GM21576 (cell line): ENCODE measurements around the gene FOXJ3.

ENCODE experiments used
- ATAC-seq: cut with Tn5 transposase; IDR thresholded peaks from one replicate; pipeline ENCODE4 v1.9.1; 2021; ENCODE audit warnings: mild to moderate bottlenecking, moderate library complexity; ENCODE audit not compliant: unreplicated experiment

FOXJ3 gene

DNA sequence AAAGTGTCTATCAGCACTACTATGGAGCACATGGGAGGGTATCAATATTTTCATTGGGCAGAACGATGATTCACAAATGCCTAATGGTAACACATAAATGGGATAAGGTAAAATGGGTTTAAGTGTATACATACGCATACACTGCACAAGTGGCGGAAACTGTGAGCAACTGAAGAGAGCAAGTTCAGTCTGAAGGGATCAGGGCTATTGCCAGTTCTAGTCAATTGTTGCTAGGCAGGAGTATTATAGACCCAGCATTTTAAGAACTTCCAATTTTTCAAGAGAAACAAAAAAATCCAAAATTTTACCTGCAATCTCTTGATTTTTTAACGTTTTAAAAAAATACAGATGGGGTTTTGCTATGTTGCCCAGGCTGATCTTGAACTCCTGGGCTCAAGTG lies 23.1 kb downstream of the FOXJ3 start:
- ATAC-seq = no peak

DNA sequence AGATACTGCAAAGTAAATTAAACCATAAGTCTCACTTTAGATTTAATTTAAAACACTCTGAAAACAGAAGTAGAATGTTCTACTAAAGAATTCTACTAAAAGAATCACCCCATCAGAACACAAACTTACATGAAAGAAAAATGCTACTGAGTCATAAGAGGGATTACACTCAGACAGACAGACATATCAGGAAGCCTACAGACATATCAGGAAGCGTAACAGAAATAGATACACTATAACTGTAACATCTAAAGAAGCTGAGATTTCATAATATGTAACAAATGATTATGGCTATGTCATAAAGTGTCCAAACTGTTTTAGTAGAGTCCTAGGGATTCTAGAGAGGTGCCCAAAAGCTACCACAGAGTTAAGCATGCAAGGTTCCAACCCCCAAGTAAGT lies 23.9 kb downstream of the FOXJ3 start:
- no peak for ATAC-seq

DNA sequence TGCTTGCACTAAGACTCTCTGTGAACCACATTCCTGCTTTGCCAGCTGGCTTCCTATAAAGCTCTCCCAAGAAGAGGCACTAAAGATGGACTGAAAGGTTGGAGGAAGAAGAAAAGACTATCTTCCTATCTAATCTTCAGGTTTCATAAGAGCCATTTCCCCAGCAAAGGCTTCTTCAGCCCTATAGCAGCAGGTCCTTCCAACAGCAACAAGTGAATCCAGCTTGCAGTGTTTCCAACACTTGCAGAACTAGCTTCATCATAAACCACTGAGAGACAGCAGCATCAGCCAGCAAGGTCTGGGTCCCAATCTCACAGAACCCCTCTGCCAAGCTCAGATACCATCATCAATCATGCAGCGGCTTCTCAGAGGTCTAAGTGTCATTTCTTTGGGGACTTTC lies 28.1 kb downstream of the FOXJ3 start:
- no peak for ATAC-seq

GRCh38 chr1:42305639-42306038 lies 29.4 kb downstream of the FOXJ3 start:
- no peak for ATAC-seq

DNA sequence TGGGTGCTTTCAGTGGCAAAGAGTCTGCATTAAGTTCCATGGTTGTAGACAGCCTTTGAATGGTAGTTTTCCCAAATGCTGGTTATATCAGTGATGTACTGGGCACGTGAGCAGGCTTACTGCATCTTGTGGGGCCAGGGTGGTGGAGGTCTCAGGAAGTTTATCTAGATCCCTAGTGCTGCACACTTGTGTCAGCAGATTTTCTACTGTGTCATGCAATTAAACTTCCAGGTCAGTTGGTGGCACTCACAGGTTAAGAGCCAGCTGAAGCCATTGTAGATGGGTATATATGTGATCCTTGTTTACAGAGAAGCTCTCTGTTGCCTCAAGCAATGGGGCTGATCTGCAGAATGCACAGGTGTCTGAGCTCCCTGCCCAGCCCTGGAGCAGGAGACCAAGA lies 33.0 kb downstream of the FOXJ3 start:
- no peak for ATAC-seq

DNA sequence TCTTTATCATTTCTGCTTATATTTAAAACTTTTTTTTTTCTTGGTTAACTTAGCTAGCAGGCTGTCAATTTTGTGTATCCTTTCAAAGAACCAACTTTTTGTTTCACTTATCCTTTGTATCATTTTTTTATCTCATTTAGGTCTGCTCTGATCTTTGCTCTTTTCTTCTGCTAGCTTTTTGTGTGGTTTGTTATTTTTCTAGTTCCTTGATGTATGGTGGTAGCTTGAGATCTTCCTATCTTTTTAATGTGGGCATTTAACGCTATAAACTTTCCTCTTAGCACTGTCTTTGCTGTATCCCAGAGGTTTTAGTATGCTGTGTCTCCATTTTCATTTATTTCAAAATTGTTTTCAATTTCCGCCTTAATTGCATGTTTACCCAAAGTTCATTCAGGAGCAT lies 36.5 kb downstream of the FOXJ3 start:
- no peak for ATAC-seq

DNA sequence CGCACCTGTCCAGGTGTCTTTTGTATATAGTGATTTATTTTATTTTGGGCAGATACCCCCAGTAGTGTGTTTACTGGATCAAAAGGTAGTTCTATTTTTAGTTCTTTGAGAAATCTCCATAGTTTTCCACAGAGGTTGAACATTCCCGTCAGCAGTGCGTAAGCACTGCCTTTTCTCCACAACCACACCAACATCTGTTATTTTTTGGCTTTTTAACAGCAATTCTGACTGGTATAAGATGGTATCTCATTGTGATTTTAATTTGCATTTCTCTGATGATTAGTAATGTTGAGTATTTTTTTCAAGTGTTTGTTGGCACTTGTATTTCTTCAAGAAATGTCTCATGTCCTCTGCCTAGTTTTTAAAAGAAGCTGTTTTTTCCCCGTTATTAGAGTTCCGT lies 39.2 kb downstream of the FOXJ3 start:
- no peak for ATAC-seq

DNA sequence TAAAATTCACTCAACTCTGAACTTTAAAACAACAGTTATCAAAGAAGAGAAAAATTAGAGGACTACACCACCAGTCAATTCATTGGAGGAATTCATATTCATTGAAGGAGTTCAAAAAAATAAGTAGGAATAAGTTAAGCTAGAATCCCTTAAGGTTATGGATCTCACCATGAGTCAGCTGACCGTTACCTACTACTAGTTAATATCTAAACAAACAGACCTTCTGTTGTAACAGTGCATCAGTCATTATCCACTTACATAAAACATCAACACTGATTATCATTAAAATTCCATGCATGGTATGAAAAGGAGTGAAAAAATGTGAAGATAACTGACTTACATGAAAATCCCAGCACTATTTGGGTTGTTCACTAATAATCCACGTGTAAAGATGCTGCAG lies 44.9 kb downstream of the FOXJ3 start:
- ATAC-seq = no peak

DNA sequence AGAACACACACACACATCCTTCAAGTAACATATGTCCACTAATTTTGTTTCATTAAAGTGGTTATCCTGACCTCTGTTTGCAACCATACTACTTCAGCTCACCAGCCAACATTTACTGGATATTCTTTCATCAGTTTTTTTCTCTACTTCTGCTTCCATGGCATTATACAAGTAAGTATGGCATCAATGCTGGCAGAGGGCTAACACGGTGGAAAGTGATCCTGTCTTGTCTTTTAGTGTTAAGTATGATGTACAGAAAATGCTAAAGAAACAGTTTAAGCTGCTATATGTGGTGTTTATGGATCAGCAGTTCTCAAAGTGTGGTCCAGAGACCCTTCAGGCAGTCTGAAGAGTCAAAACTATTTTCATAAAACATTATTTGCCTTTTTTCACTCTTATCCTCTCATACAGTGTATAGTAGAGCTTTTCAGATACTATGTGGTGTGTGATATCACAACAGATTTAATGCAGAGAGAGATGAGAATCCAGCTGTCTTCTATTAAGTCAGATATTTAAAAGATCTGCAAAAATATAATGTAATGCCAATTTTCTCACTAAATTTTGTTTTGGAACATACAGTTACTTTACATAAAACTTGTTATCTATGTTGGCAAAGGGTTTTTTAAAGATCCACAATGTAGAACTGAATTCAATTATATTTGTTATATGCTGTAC lies 46.6 kb downstream of the FOXJ3 start:
- ATAC-seq = no peak

DNA sequence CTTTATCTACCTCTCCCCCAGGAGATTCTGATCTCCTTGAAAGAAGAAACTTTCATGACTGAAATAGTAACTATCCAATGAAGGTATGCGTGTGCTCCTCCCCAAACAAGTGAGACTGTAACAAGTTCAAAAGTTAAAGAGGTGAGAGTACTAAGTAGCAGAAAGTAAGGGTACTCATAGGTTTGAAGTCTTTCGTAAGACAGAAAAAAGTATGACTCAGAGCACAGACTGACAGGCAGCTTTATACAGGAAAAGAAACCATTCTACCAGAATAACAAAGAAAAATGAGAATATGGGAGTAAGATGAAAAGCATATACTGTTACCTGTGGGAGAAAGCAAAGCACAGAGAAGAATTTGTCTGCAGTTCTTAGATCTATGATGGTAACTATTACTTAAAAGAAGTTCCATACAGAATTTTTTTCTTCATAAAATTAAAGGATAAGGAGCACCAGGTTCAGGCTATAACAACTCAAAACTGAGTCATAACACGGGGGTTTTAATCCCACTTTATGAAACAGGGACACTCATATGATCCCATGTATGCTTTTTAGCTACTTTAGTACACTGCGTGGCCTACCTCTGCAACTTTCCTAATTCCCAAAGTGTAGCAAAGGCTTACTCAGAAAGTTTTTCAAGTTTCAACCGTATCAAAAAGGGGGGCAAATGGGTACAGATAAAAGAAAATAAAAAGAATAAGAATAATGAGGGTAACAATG lies 52.0 kb downstream of the FOXJ3 start:
- ATAC-seq = no peak

GRCh38 chr1:42282024-42282579 lies 52.9 kb downstream of the FOXJ3 start:
- ATAC-seq = no peak

GRCh38 chr1:42280821-42281220 lies 54.2 kb downstream of the FOXJ3 start:
- ATAC-seq = no peak

DNA sequence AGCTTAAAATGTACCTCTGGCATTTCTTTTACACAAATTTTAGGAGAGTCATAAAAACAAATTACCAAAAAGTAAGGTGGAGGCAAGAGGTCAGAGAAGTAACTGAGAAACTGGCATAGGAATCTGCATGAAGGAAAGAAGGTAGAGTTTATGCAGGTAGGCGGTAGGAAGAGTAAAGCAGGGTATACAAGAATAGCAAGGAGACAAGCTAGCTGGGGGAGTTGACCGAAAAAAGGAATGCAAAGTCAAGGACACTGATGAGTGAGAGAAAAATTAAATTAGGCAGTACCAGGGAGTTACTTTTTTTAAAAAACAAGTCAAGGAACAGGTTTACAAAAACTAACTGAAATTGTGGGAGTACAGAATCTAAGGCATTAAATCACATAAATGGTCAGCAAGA lies 56.0 kb downstream of the FOXJ3 start:
- no peak for ATAC-seq

DNA sequence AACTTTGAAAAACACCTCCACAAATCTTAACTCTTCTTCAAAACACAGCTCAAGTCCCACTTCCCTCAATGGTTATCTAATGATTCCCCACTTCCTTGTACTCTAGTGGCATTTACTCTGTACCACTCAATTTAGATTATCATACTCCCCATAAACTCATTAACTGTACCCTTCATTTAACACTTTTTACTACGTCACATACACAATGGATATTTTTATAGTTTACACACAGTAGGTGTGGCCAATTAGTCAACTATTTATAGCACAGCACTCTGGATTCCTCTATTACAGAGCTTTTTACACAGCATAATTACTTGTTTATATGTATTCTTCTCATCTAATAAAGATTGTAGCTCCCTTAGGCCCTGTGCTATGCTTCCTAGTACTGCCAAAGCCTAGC lies 62.1 kb downstream of the FOXJ3 start:
- no peak for ATAC-seq

DNA sequence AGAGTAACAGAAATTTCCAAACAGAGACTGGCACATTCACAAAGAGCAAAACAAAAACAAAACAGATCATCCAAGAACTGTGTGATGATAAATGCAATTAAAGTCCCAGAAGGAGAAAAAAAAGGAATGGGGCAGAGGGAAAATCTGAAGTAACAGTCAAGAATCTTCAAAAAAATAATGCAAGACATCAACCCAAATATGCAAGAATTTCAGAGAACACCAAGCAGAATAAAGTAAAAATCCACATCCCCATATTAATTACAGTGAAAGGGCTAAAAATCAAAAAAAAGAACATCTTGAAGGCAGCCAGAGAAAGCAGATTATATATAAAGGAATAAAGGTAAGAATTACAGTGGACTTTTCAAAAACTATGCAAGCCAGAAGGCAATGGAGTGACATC lies 67.1 kb downstream of the FOXJ3 start:
- ATAC-seq = no peak

DNA sequence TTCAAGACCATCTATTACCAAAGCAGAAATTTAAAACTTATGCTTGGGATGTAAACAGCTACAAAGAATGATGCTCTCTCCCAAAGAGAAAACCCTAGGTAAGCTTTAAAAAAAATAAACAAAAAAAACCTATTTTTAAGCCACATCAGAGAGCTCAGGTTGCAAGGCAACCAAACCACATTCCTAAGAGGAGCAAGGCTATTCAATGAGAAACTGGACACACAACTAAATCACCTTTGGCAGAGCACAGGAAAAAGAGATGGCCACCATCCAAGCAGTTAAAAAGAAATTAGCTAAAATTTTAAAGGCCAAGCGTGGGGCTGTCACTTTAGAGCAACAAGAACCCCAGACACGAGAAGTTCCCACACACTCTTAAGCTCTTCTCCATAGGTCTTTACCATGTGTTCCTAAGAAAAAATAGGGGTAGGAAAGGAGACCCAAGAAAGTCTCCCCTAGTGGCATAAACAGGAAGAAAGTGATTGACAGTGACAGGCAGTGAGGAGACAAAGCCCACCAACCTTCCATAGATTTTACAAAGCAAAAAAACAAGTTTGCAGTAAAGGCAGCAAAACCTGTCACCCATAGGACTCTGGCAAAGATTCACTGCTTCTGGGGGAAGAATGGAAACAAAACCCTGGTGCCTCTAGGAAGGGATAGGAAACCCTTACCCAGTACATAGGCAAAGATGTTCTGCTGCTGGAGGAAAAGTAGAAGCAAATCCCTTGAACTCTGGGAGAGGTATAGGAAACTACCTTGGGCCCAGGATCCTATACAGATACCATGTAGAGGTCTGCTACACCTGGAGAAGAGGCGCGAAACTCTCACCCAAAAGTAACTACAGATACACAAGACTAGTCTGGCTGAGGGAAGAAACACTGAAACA lies 68.5 kb downstream of the FOXJ3 start:
- no peak for ATAC-seq

GRCh38 chr1:42264511-42265190 lies 70.4 kb downstream of the FOXJ3 start:
- no peak for ATAC-seq

DNA sequence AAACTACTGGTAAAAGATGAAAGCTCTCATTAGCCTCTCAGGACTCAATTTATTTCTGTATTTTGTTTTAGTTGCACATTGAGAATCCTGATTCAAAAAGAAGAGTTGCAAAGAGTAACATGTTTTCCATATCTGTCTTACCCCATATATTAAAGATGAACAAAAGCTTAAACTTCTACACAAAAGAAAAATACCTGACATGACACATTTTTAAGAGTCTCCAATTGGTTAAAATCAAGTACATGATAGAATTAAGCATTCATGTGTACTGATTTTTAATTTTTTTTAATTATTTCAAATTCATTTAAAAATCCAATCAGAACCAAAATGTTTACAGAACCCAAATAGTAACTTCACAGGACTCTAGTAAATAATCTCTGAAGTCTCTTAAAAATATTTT lies 72.0 kb downstream of the FOXJ3 start:
- no peak for ATAC-seq

DNA sequence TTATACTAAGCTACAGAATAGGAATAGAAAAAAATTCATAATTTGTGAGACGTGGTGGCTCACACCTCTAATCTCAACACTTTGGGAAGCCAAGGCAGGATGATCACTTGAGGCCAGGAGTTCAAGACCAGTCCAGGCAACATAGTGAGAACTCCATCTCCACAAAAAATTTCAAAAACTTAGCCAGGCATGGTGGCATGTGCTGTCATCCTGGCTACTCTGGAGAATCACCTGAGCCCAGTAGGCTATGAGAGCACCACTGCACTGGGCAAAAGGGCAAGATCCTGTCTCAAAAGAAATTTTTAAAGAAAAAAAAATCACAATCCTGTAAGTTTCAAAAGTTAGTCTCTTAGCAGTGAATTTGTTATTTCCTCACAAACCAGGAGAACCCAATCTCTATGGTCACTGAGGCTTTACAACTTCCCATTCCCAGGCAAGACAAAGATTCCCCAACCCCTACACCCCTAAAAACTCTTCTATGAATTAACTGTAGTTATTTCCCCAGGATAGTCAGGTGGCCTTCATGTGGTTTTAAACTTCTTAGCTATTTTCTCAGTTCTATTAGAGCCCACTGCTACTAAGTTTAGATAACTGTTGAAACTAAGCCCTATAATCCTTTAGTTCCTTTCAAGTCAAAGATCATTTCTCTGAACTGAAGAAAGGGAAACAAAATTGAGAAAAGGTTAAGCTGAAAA lies 74.5 kb downstream of the FOXJ3 start:
- ATAC-seq = no peak

DNA sequence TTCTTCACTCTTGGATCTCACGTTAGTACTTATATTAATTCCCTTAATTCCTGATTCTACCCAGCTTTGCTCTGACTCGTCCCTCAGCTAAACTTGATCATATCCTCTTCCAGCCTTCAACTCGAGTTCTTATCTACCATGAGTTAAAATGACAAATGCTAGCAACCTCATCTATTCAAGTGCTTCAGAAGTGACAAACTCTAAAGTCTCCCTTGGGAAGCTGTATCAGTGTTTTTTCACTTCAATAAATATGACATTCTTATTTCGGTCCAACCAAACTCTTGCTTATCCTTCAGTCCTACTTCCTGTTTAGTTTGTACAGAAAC lies 75.3 kb downstream of the FOXJ3 start:
- no peak for ATAC-seq
